Keratinocyte (primary cell): ENCODE data around the gene SFT2D3. TPM values are rescaled to one million over a fixed set of nuclear protein-coding genes. Genes with fewer than 3 reads are reported as not detected.

Experiments
- DNase-seq: peaks from one replicate; pipeline ENCODE4 v3.0.0-alpha.2; 2011; ENCODE audit warnings: low read depth, missing footprints, low spot score
- FAIRE-seq: peaks from 2 replicates; lab custom pipeline; 2011; peaks lifted over from hg19 to GRCh38; lab: Jason Lieb, UNC
- H2AFZ ChIP-seq: 2 replicates; pipeline ENCODE4 v1.6.0; 2012; ENCODE audit warnings: low read length, control low read depth, inconsistent platforms; ENCODE audit not compliant: control insufficient read depth
- H3K27ac ChIP-seq: 2 replicates; pipeline ENCODE4 v1.5.1; 2011; ENCODE audit warnings: low read length; ENCODE audit not compliant: control insufficient read depth, insufficient read depth
- H3K27me3 ChIP-seq: 3 replicates; pipeline ENCODE4 v1.6.0; 2011; ENCODE audit warnings: low read length; ENCODE audit not compliant: control insufficient read depth, insufficient read depth; ENCODE audit errors: extremely low read depth
- H3K36me3 ChIP-seq, 2 experiments: 2 replicates in 1 of 2; 3 replicates in 1 of 2; pipeline ENCODE4 v1.5.1; 2011; ENCODE audit warnings: low read length in 2 of 2, mild to moderate bottlenecking in 1 of 2; ENCODE audit not compliant: control insufficient read depth in 2 of 2, insufficient read depth in 2 of 2; ENCODE audit errors: extremely low read depth in 1 of 2
- H3K4me1 ChIP-seq: 3 replicates; pipeline ENCODE4 v1.5.1; 2011; ENCODE audit warnings: low read length; ENCODE audit not compliant: control insufficient read depth, insufficient read depth; ENCODE audit errors: extremely low read depth
- H3K4me2 ChIP-seq: 3 replicates; pipeline ENCODE4 v1.6.0; 2011; ENCODE audit warnings: low read depth, low read length; ENCODE audit not compliant: control insufficient read depth, insufficient read depth; ENCODE audit errors: extremely low read depth
- H3K4me3 ChIP-seq, 3 experiments: fragments of 200-600 bp in 1 of 3; sonication (generic) in 1 of 3; 2 replicates in 2 of 3; 3 replicates in 1 of 3; pipeline ENCODE4 v1.5.1; 2011 to 2016; ENCODE audit warnings: low read length in 3 of 3, mild to moderate bottlenecking in 3 of 3, control low read depth in 2 of 3, inconsistent platforms in 1 of 3, low read depth in 1 of 3, mixed read lengths in 1 of 3, mixed run types in 1 of 3, moderate library complexity in 1 of 3; ENCODE audit not compliant: control insufficient read depth in 2 of 3, insufficient read depth in 2 of 3; ENCODE audit errors: extremely low read depth in 1 of 3
- H3K79me2 ChIP-seq: 2 replicates; pipeline ENCODE4 v1.6.0; 2012; ENCODE audit warnings: low read length; ENCODE audit not compliant: control insufficient read depth, insufficient read depth
- H3K9ac ChIP-seq: 3 replicates; pipeline ENCODE4 v1.6.0; 2011; ENCODE audit warnings: low read length; ENCODE audit not compliant: control insufficient read depth, insufficient read depth; ENCODE audit errors: extremely low read depth
- H3K9me1 ChIP-seq: 3 replicates; pipeline ENCODE4 v1.6.0; 2011; ENCODE audit warnings: low read length; ENCODE audit not compliant: control insufficient read depth, insufficient read depth; ENCODE audit errors: extremely low read depth
- H3K9me3 ChIP-seq: 2 replicates; pipeline ENCODE4 v1.5.1; 2012; ENCODE audit warnings: low read depth, low read length; ENCODE audit not compliant: control insufficient read depth
- H4K20me1 ChIP-seq: 3 replicates; pipeline ENCODE4 v1.6.0; 2011; ENCODE audit warnings: low read length; ENCODE audit not compliant: control insufficient read depth, insufficient read depth; ENCODE audit errors: extremely low read depth
- CTCF ChIP-seq, 3 experiments: IDR thresholded peaks in 1 of 3; conservative IDR thresholded peaks in 1 of 3; optimal IDR thresholded peaks in 1 of 3; 2 replicates in 2 of 3; 3 replicates in 1 of 3; pipeline versions ENCODE3 to v1.5.1; 2011; ENCODE audit warnings: low read length in 3 of 3, mild to moderate bottlenecking in 3 of 3, moderate library complexity in 2 of 3, control low read depth in 1 of 3, inconsistent platforms in 1 of 3; ENCODE audit not compliant: insufficient read depth in 2 of 3; ENCODE audit errors: extremely low read depth in 1 of 3
- EZH2 ChIP-seq: IDR thresholded peaks from one replicate; pipeline ENCODE4 v1.6.1; 2012; ENCODE audit warnings: inconsistent platforms, mild to moderate bottlenecking, low read length, moderate library complexity
- dilution Hi-C: fragments of 300-500 bp; cut with MboI; formaldehyde crosslinking; loops from one replicate; pipeline ENCODE4 v1.7.0; 2020; ENCODE audit warnings: low sequenced_read_pairs; ENCODE audit not compliant: extremely low pct_ligation_motif_present
- polyA plus RNA-seq, 5 experiments: library from polyadenylated mRNA; depleted of rRNA in 3 of 5; stranded (reverse) in 3 of 5; stranded (forward) in 1 of 5; unstranded in 1 of 5; fragments of >200 nt; gene quantifications; 1 replicate in 1 of 5; 2 replicates in 3 of 5; 3 replicates in 1 of 5; pipeline versions ENCODE4 v1.2.1 to v1.2.3, GENCODE V29; 2011 to 2012; ENCODE audit warnings: missing spikeins in 2 of 5, low read depth in 1 of 5, low replicate concordance in 1 of 5

The SFT2D3 gene
- polyA plus RNA-seq, 1 donor (not counting 4 experiments of a cell fraction or from before 2014, with no cell fraction given) = 2.4 TPM

DNA sequence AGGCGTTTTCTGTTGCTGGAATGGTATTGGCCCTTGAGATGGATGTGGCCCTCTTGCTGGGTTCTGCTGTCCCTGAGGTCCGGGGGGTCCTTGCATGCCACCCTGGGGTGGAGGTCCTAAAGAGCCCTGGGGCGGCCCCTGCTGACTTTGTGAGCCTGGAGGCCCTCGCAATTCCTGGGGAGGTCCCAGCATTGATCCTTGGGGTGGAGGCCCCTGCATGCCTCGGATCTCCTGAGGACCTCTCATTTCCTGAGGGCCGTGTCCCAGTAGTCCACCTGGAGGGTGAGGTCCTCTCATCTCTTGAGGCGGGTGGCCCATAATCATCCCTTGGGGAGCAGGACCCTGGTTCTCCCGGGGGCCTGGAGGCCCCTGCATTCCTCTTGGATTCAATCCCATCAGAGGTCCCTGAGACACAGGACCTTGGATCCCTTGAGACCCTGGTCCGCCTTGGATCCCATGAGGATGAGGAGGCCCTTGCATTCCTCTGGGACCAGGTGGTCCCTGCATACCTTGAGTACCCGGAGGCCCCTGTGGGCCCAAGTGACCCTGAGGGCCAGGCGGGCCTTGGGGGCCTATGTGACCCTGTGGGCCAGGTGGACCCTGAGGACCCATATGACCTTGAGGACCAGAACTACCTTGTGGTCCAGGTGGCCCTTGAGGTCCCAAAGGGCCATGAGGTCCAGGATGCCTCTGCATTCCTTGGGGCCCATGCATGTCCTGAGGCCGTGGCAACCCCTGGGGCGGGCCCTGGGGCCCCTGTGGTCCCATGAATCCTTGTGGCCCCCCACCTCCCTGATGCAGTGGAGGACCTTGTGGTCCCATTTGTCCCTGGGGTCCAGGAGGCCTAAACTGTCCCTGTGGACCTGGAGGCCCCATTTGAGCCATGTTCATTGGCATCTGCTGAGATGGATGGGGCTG lies 18.3 kb downstream of the SFT2D3 start:
- Histone ChIP-seq H3K9ac (no peak overlapping the region), H3K4me1 (peaks cover 18% of the 10 kb centered on the region), H3K27me3 (no peaks in the 10 kb centered on the region), H3K9me1 (no peaks in the 10 kb centered on the region), H2AFZ (no peak overlapping the region), H3K4me3 (no peak overlapping the region), H3K79me2 (no peaks in the 10 kb centered on the region), H3K9me3 (no peaks in the 10 kb centered on the region), H3K36me3 (peaks cover 12 to 27% of the 10 kb centered on the region in 2 experiments), H3K4me2 (no peak overlapping the region), H4K20me1 (no peaks in the 10 kb centered on the region), H3K27ac (no peak overlapping the region)
- FAIRE-seq = no peak
- DNase-seq = no peak
- dilution Hi-C loops = no loop called here
- no peak for TF ChIP-seq CTCF (optimal IDR thresholded peaks at IDR 0.05 in 1 of 3, IDR thresholded peaks at IDR 0.05 in 1 of 3, conservative IDR thresholded peaks at IDR 0.05 in 1 of 3; ENCODE audit: extremely low read depth in 1 of 3, insufficient read depth in 2 of 3, low read length in 3 of 3)
- TF ChIP-seq EZH2 = no peak

GRCh38 chr2:127721311-127721977 lies 20.1 kb downstream of the SFT2D3 start:
- H2AFZ ChIP-seq = no peak overlapping the region
- no peaks in the 10 kb centered on the region for H3K9me3 ChIP-seq
- FAIRE-seq (no peak), DNase-seq (peak; percentile 63)
- H3K9me1 ChIP-seq = no peaks in the 10 kb centered on the region
- H4K20me1 ChIP-seq = no peaks in the 10 kb centered on the region
- H3K27me3 ChIP-seq = no peaks in the 10 kb centered on the region
- H3K27ac ChIP-seq = peak overlapping the region; percentile 92
- H3K9ac ChIP-seq = peak overlapping the region; percentile 28
- no peaks in the 10 kb centered on the region for H3K79me2 ChIP-seq
- H3K4me1 ChIP-seq = peaks cover 18% of the 10 kb centered on the region
- peak overlapping the region in 2 of 3 experiments; percentile 28 to 43 for H3K4me3 ChIP-seq
- TF ChIP-seq CTCF (optimal IDR thresholded peaks at IDR 0.05 in 1 of 3, IDR thresholded peaks at IDR 0.05 in 1 of 3, conservative IDR thresholded peaks at IDR 0.05 in 1 of 3; ENCODE audit: extremely low read depth in 1 of 3, insufficient read depth in 2 of 3, low read length in 3 of 3) (no peak), EZH2 (no peak)
- H3K36me3 ChIP-seq = peaks cover 12 to 20% of the 10 kb centered on the region in 2 experiments
- dilution Hi-C loops = no loop called here
- H3K4me2 ChIP-seq = peak overlapping the region; percentile 72
